ENCODE results near the gene PIGN.

PIGN gene

GRCh38 chr18:61998335-61998734 is 188.5 kb downstream of the PIGN start:
- DNase-seq: no peak

- DNase-seq: no peak
Observed at GRCh38 chr18:61995618-61996017, 191.2 kb downstream of the PIGN start.

GRCh38 chr18:61993831-61994230 is 193.0 kb downstream of the PIGN start:
- DNase-seq: no peak

- DNase-seq: no peak
Observed at GRCh38 chr18:61992923-61993322, 193.9 kb downstream of the PIGN start.

GRCh38 chr18:61992285-61992684 is 194.6 kb downstream of the PIGN start:
- DNase-seq: no peak

- DNase-seq: no peak
Observed at GRCh38 chr18:61991836-61992235, 195.0 kb downstream of the PIGN start.

- no peak for DNase-seq
Observed at GRCh38 chr18:61991201-61991600, 195.7 kb downstream of the PIGN start.
